ENCODE measurements around the gene CHST12. TPM values are rescaled to one million over a fixed set of nuclear protein-coding genes. Genes with fewer than 3 reads are reported as not detected.
A peak's percentile ranks its signal among the peaks of the same experiment; 100 is the strongest.

CHST12 gene
- total RNA-seq, 1 experiment from 2014 or later: 9.9 TPM

GRCh38 chr7:2438186-2438585 lies 34.8 kb downstream of the CHST12 start:
- no peak for TF ChIP-seq CTCF (IDR thresholded peaks at IDR 0.05; ENCODE audit: unreplicated experiment)
- Mint-ChIP-seq H3K36me3 (ENCODE audit: insufficient read depth, unreplicated experiment) (peaks cover 20% of the 10 kb centered on the region), H3K9me3 (ENCODE audit: unreplicated experiment) (no peaks in the 10 kb centered on the region), H3K27me3 (ENCODE audit: insufficient read depth, unreplicated experiment) (no peaks in the 10 kb centered on the region), H3K27ac (ENCODE audit: low read depth, unreplicated experiment) (peak overlapping the region; percentile 7), H3K4me1 (ENCODE audit: insufficient read depth, unreplicated experiment) (peaks cover 22% of the 10 kb centered on the region), H3K4me3 (ENCODE audit: unreplicated experiment) (peak overlapping the region; percentile 28)
- peak; percentile 22 for DNase-seq (ENCODE audit: unreplicated experiment)
- ChIA-PET POLR2A (interaction anchor here (1.0 to 1.3 kb wide), 2 partner anchors 9 to 83 kb away, joined by 3 to 4 read pairs; no protein-coding TSS in a partner anchor), CTCF (interaction anchor here (1.5 kb wide), 1 partner anchor 10 kb away, joined by 4 read pairs; no protein-coding TSS in a partner anchor)
- intact Hi-C loops (cut with micrococcal nuclease): loop anchor here (2.0 kb wide), 1 partner anchor 35 kb away; the partner anchor contains the start of gene CHST12
- no TSS peak for BruUV-seq (replicated peaks)

GRCh38 chr7:2438775-2439174 lies 35.4 kb downstream of the CHST12 start:
- peak overlapping the region; percentile 28 for H3K4me3 Mint-ChIP-seq (ENCODE audit: unreplicated experiment)
- DNase-seq (ENCODE audit: unreplicated experiment): no peak
- TF ChIP-seq CTCF (IDR thresholded peaks at IDR 0.05; ENCODE audit: unreplicated experiment): no peak
- peaks cover 17% of the 10 kb centered on the region for H3K36me3 Mint-ChIP-seq (ENCODE audit: insufficient read depth, unreplicated experiment)
- peaks cover 22% of the 10 kb centered on the region for H3K4me1 Mint-ChIP-seq (ENCODE audit: insufficient read depth, unreplicated experiment)
- ChIA-PET CTCF (interaction anchor here (0.6 to 1.5 kb wide), 3 partner anchors 11 to 122 kb away, joined by 3 to 4 read pairs (median 4); no protein-coding TSS in a partner anchor), POLR2A (no interaction called here)
- intact Hi-C loops (cut with micrococcal nuclease): loop anchor here (2.0 kb wide), 1 partner anchor 36 kb away; the partner anchor contains the start of gene CHST12
- peak overlapping the region; percentile 7 for H3K27ac Mint-ChIP-seq (ENCODE audit: low read depth, unreplicated experiment)
- no peaks in the 10 kb centered on the region for H3K9me3 Mint-ChIP-seq (ENCODE audit: unreplicated experiment)
- no TSS peak for BruUV-seq (replicated peaks)
- H3K27me3 Mint-ChIP-seq (ENCODE audit: insufficient read depth, unreplicated experiment): no peaks in the 10 kb centered on the region

- Mint-ChIP-seq H3K27me3 (ENCODE audit: insufficient read depth, unreplicated experiment) (no peaks in the 10 kb centered on the region), H3K36me3 (ENCODE audit: insufficient read depth, unreplicated experiment) (peaks cover 11% of the 10 kb centered on the region), H3K4me3 (ENCODE audit: unreplicated experiment) (no peak overlapping the region), H3K4me1 (ENCODE audit: insufficient read depth, unreplicated experiment) (peaks cover 22% of the 10 kb centered on the region), H3K27ac (ENCODE audit: low read depth, unreplicated experiment) (no peak overlapping the region), H3K9me3 (ENCODE audit: unreplicated experiment) (no peaks in the 10 kb centered on the region)
- intact Hi-C loops (cut with micrococcal nuclease): no loop called here
- POLR2A ChIA-PET: no interaction called here
- no peak for DNase-seq (ENCODE audit: unreplicated experiment)
- no TSS peak for BruUV-seq (replicated peaks)
- TF ChIP-seq CTCF (IDR thresholded peaks at IDR 0.05; ENCODE audit: unreplicated experiment): no peak
- CTCF ChIA-PET: interaction anchor here (0.6 to 2.2 kb wide), 5 partner anchors 10 to 978 kb away, joined by 3 to 7 read pairs (median 3); no protein-coding TSS in a partner anchor
Observed at GRCh38 chr7:2440608-2441245, 37.3 kb downstream of the CHST12 start.

- Mint-ChIP-seq H3K27me3 (ENCODE audit: insufficient read depth, unreplicated experiment) (no peaks in the 10 kb centered on the region), H3K4me1 (ENCODE audit: insufficient read depth, unreplicated experiment) (peaks cover 22% of the 10 kb centered on the region), H3K27ac (ENCODE audit: low read depth, unreplicated experiment) (no peak overlapping the region), H3K9me3 (ENCODE audit: unreplicated experiment) (no peaks in the 10 kb centered on the region), H3K36me3 (ENCODE audit: insufficient read depth, unreplicated experiment) (peaks cover 11% of the 10 kb centered on the region), H3K4me3 (ENCODE audit: unreplicated experiment) (no peak overlapping the region)
- POLR2A ChIA-PET: no interaction called here
- no peak for DNase-seq (ENCODE audit: unreplicated experiment)
- intact Hi-C loops (cut with micrococcal nuclease): no loop called here
- no TSS peak for BruUV-seq (replicated peaks)
- TF ChIP-seq CTCF (IDR thresholded peaks at IDR 0.05; ENCODE audit: unreplicated experiment): no peak
- CTCF ChIA-PET: interaction anchor here (0.6 to 2.2 kb wide), 4 partner anchors 9 to 979 kb away, joined by 3 to 7 read pairs (median 4); no protein-coding TSS in a partner anchor
Observed at GRCh38 chr7:2441430-2442058, 38.1 kb downstream of the CHST12 start.

Data from MCF 10A (cell line).